ENCODE measurements around the gene HSPA9.

- no peak for TF ChIP-seq CTCF (IDR thresholded peaks at IDR 0.05)
- no peak for TF ChIP-seq POLR2AphosphoS5 (IDR thresholded peaks at IDR 0.05)
- no peak for TF ChIP-seq POLR2A (IDR thresholded peaks at IDR 0.05)
These were observed 46.9 kb upstream of the HSPA9 start for GRCh38 chr5:138622051-138622450.

Measured in stomach (tissue), 4 donors.